Measurements from ENCODE around the gene HPSE.
A peak's percentile ranks its signal among the peaks of the same experiment; 100 is the strongest.
"Not testable (repeated sequence)": the region's sequence is repeated elsewhere in the genome, so short reads cannot be mapped to it uniquely, and the experiment has no call there.

Gene HPSE

GRCh38 chr4:83283181-83283580, 51.5 kb downstream of the HPSE start:
- DNase-seq (ENCODE audit: low spot score): no peak

- peak; percentile 47 for DNase-seq (ENCODE audit: low spot score)
These were observed 52.6 kb downstream of the HPSE start for GRCh38 chr4:83282049-83282535.

GRCh38 chr4:83281307-83281706, 53.3 kb downstream of the HPSE start:
- DNase-seq (ENCODE audit: low spot score): no peak

- DNase-seq (ENCODE audit: low spot score): no peak
These were observed 58.2 kb downstream of the HPSE start for GRCh38 chr4:83276299-83277040.

- DNase-seq (ENCODE audit: low spot score): not testable (repeated sequence)
These were observed 60.7 kb downstream of the HPSE start for GRCh38 chr4:83273926-83274325.

GRCh38 chr4:83272900-83273299, 61.7 kb downstream of the HPSE start:
- no peak for DNase-seq (ENCODE audit: low spot score)

GRCh38 chr4:83269256-83269655, 65.4 kb downstream of the HPSE start:
- no peak for DNase-seq (ENCODE audit: low spot score)

GRCh38 chr4:83268491-83268890, 66.2 kb downstream of the HPSE start:
- no peak for DNase-seq (ENCODE audit: low spot score)

GRCh38 chr4:83267830-83268475, 66.7 kb downstream of the HPSE start:
- no peak for DNase-seq (ENCODE audit: low spot score)

- DNase-seq (ENCODE audit: low spot score): no peak
These were observed 67.4 kb downstream of the HPSE start for GRCh38 chr4:83267121-83267829.

GRCh38 chr4:83266689-83267088, 68.0 kb downstream of the HPSE start:
- DNase-seq (ENCODE audit: low spot score): no peak

- no peak for DNase-seq (ENCODE audit: low spot score)
These were observed 71.5 kb downstream of the HPSE start for GRCh38 chr4:83263106-83263505.

GRCh38 chr4:83262682-83263081, 72.0 kb downstream of the HPSE start:
- DNase-seq (ENCODE audit: low spot score): no peak

GRCh38 chr4:83261307-83261706, 73.3 kb downstream of the HPSE start:
- DNase-seq (ENCODE audit: low spot score): no peak

GRCh38 chr4:83259586-83259985, 75.1 kb downstream of the HPSE start:
- DNase-seq (ENCODE audit: low spot score): no peak

- no peak for DNase-seq (ENCODE audit: low spot score)
These were observed 76.2 kb downstream of the HPSE start for GRCh38 chr4:83258461-83258860.

- no peak for DNase-seq (ENCODE audit: low spot score)
These were observed 76.8 kb downstream of the HPSE start for GRCh38 chr4:83257811-83258210.

GRCh38 chr4:83255584-83255983, 79.1 kb downstream of the HPSE start:
- DNase-seq (ENCODE audit: low spot score): no peak

GRCh38 chr4:83252782-83253405, 81.8 kb downstream of the HPSE start:
- peak; percentile 67 for DNase-seq (ENCODE audit: low spot score)

- DNase-seq (ENCODE audit: low spot score): no peak
These were observed 83.2 kb downstream of the HPSE start for GRCh38 chr4:83251447-83251830.

GRCh38 chr4:83250687-83251446, 83.8 kb downstream of the HPSE start:
- DNase-seq (ENCODE audit: low spot score): no peak

GRCh38 chr4:83248486-83248885, 86.2 kb downstream of the HPSE start:
- DNase-seq (ENCODE audit: low spot score): no peak
